B cell (primary cell): Measurements from ENCODE around the gene NT5M. TPM values are rescaled to one million over a fixed set of nuclear protein-coding genes. Genes with fewer than 3 reads are reported as not detected.

Experiments used
- ATAC-seq: fragments of 200-7000 bp; cut with Tn5 transposase; one replicate; pipeline ENCODE4 v1.10.0; 2021; ENCODE audit warnings: low read depth, mild to moderate bottlenecking, moderate number of reproducible peaks, moderate library complexity
- CTCF ChIA-PET: fragments of 350-600 bp; sonication (Branson Sonifier 250); formaldehyde crosslinking; loops from one replicate; lab custom pipeline; 2021; ENCODE audit warnings: antibody characterized with exemption, inconsistent platforms; lab: Charles Lee
- POLR2A ChIA-PET: fragments of 350-600 bp; sonication (Branson Sonifier 250); formaldehyde crosslinking; loops from one replicate; lab custom pipeline; 2021; ENCODE audit warnings: antibody characterized with exemption; lab: Charles Lee
- DNase-seq: peaks from one replicate; pipeline ENCODE4 v3.0.0; 2013
- H2AFZ ChIP-seq: 2 replicates; pipeline ENCODE4 v1.6.1; 2012; ENCODE audit warnings: mild to moderate bottlenecking, low read depth, low read length; ENCODE audit not compliant: insufficient read depth, poor library complexity, severe bottlenecking
- H3K27ac ChIP-seq, 2 donors: 1 replicate in 1 of 2; 2 replicates in 1 of 2; pipeline ENCODE4 v1.5.1; 2012 to 2013; ENCODE audit warnings: low read length in 2 of 2, mild to moderate bottlenecking in 2 of 2, moderate library complexity in 1 of 2
- H3K27me3 ChIP-seq, 4 experiments: fragments of 200-600 bp in 1 of 4; sonication (generic) in 1 of 4; replicated peaks in 1 of 4; 1 replicate in 2 of 4; 2 replicates in 2 of 4; pipeline versions ENCODE4 v1.6.1 to v1.7.0; 2013 to 2016; ENCODE audit warnings: low read length in 3 of 4, mild to moderate bottlenecking in 2 of 4, mixed read lengths in 1 of 4, moderate library complexity in 1 of 4; ENCODE audit not compliant: insufficient read depth in 4 of 4, control insufficient read depth in 3 of 4; ENCODE audit errors: control extremely low read depth in 1 of 4
- H3K36me3 ChIP-seq, 2 experiments: replicated peaks in 1 of 2; 1 replicate in 1 of 2; 2 replicates in 1 of 2; pipeline versions ENCODE4 v1.6.1 to v1.7.1; 2013; ENCODE audit warnings: low read length in 1 of 2; ENCODE audit not compliant: insufficient read depth in 2 of 2, control insufficient read depth in 1 of 2; ENCODE audit errors: control extremely low read depth in 1 of 2, extremely low read depth in 1 of 2
- H3K4me1 ChIP-seq, 2 donors: fragments of 200-600 bp in 1 of 2; sonication (generic) in 1 of 2; 1 replicate in 1 of 2; 2 replicates in 1 of 2; pipeline versions ENCODE4 v1.5.1 to v1.6.1; 2013 to 2017; ENCODE audit warnings: low read length in 2 of 2; ENCODE audit not compliant: control insufficient read depth in 2 of 2, insufficient read depth in 2 of 2
- H3K4me2 ChIP-seq: replicated peaks from 2 replicates; pipeline ENCODE3; 2012; ENCODE audit warnings: mild to moderate bottlenecking, low read depth, low read length; ENCODE audit not compliant: poor library complexity, severe bottlenecking
- H3K4me3 ChIP-seq, 5 experiments: fragments of 200-600 bp in 1 of 5; sonication (generic) in 1 of 5; 1 replicate in 3 of 5; 2 replicates in 2 of 5; pipeline versions ENCODE4 v1.5.1 to v1.7.0; 2011 to 2016; ENCODE audit warnings: low read length in 4 of 5, mild to moderate bottlenecking in 4 of 5, low read depth in 2 of 5, control low read depth in 1 of 5, moderate library complexity in 1 of 5; ENCODE audit not compliant: insufficient read depth in 1 of 5; ENCODE audit errors: control extremely low read depth in 1 of 5, extremely low read depth in 1 of 5
- H3K79me2 ChIP-seq: fragments of 200-600 bp; sonication (generic); one replicate; pipeline ENCODE4 v1.6.0; 2016; ENCODE audit warnings: low read length; ENCODE audit not compliant: control insufficient read depth, insufficient read depth
- H3K9ac ChIP-seq: fragments of 200-600 bp; sonication (generic); 2 replicates; pipeline ENCODE4 v1.6.1; 2017; ENCODE audit warnings: mild to moderate bottlenecking, low read length, moderate library complexity
- H3K9me3 ChIP-seq, 3 donors: one replicate each; pipeline versions ENCODE4 v1.6.1 to v1.7.1; 2013; ENCODE audit warnings: low read length in 2 of 3; ENCODE audit not compliant: control insufficient read depth in 2 of 3, insufficient read depth in 1 of 3; ENCODE audit errors: control extremely low read depth in 1 of 3
- H4K20me1 ChIP-seq: 2 replicates; pipeline ENCODE4 v1.6.0; 2012; ENCODE audit warnings: mild to moderate bottlenecking, low read length; ENCODE audit not compliant: insufficient read depth, control insufficient read depth, poor library complexity, severe bottlenecking
- H3K27ac Mint-ChIP-seq: one replicate; pipeline ENCODE4 v1.8.0; 2021; ENCODE audit warnings: mixed read lengths
- H3K27me3 Mint-ChIP-seq: one replicate; pipeline ENCODE4 v1.8.0; 2021; ENCODE audit warnings: mixed read lengths
- H3K4me1 Mint-ChIP-seq: one replicate; pipeline ENCODE4 v1.8.0; 2021; ENCODE audit warnings: mixed read lengths
- H3K4me3 Mint-ChIP-seq: one replicate; pipeline ENCODE4 v1.8.0; 2021; ENCODE audit warnings: mixed read lengths
- H3K9me3 Mint-ChIP-seq: one replicate; pipeline ENCODE4 v1.8.0; 2022; ENCODE audit warnings: mixed read lengths; ENCODE audit not compliant: insufficient read depth
- EZH2 ChIP-seq: IDR thresholded peaks from 2 replicates; pipeline ENCODE4 v1.6.1; 2012; ENCODE audit warnings: borderline replicate concordance, low read depth, mild to moderate bottlenecking, moderate library complexity, low read length; ENCODE audit not compliant: insufficient read depth, poor library complexity, severe bottlenecking
- WGBS: methylation state at CpG from one replicate; pipeline ENCODE4 v1.1.5; 2013; ENCODE audit warnings: missing lambda C conversion rate; ENCODE audit not compliant: insufficient coverage; 5-methylcytosine and 5-hydroxymethylcytosine counted together
- intact Hi-C: fragments of 100-400 bp; cut with micrococcal nuclease; formaldehyde crosslinking; loops from one replicate; pipeline ENCODE4 v1.10.0; 2022
- polyA plus RNA-seq: library from polyadenylated mRNA; depleted of rRNA; stranded (reverse); fragments of >200 nt; gene quantifications from 2 replicates; pipeline ENCODE4 v1.2.3, GENCODE V29; 2012
- total RNA-seq, 2 donors: library from RNA; stranded (reverse); fragments of 120-200 nt in 1 of 2; gene quantifications; 1 replicate in 1 of 2; 2 replicates in 1 of 2; pipeline versions ENCODE4 v1.2.3 to v1.2.4, GENCODE V29; 2013 to 2022
- TF ChIP-seq, protein P1 (sequence below): fragments of 200-600 bp; IDR thresholded peaks from one replicate; pipeline ENCODE4 v1.8.0; 2022; ENCODE audit warnings: antibody characterized with exemption, mild to moderate bottlenecking

Gene NT5M
- total and polyA plus RNA-seq, 2 donors (not counting 1 experiment from before 2014, with no cell fraction given), result 0.40 to 0.47 TPM

DNA sequence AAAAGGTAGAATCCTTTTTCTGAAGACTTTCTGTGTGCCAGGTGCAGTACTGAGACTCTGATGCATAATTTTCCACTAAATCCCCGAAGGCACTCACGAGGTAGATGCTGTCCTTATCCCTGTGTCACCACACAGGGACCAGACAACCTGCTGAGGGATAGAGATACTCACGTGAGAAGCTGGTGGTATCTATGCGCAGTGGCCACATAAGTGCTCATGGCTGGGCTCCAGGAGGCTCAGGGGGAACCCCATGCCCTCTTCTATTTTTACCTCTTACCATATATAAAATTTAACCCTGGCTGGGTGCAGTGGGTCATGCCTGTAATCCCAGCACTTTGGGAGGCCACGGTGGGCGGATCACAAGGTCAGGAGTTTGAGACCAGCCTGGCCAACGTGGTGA is 38.3 kb downstream of the NT5M start:
- ChIA-PET POLR2A (no interaction called here), CTCF (no interaction called here)
- no peaks in the 10 kb centered on the region for H3K36me3 ChIP-seq
- no peak overlapping the region for H3K4me3 ChIP-seq
- DNase-seq, result no peak
- no peaks in the 10 kb centered on the region for H3K4me1 ChIP-seq
- no peak overlapping the region for H3K4me3 Mint-ChIP-seq
- no peak overlapping the region for H2AFZ ChIP-seq
- no peak for TF ChIP-seq EZH2
- TF ChIP-seq, protein P1, sequence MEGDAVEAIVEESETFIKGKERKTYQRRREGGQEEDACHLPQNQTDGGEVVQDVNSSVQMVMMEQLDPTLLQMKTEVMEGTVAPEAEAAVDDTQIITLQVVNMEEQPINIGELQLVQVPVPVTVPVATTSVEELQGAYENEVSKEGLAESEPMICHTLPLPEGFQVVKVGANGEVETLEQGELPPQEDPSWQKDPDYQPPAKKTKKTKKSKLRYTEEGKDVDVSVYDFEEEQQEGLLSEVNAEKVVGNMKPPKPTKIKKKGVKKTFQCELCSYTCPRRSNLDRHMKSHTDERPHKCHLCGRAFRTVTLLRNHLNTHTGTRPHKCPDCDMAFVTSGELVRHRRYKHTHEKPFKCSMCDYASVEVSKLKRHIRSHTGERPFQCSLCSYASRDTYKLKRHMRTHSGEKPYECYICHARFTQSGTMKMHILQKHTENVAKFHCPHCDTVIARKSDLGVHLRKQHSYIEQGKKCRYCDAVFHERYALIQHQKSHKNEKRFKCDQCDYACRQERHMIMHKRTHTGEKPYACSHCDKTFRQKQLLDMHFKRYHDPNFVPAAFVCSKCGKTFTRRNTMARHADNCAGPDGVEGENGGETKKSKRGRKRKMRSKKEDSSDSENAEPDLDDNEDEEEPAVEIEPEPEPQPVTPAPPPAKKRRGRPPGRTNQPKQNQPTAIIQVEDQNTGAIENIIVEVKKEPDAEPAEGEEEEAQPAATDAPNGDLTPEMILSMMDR, result no peak
- no peaks in the 10 kb centered on the region for H3K4me1 Mint-ChIP-seq
- no peaks in the 10 kb centered on the region for H3K79me2 ChIP-seq
- H3K9ac ChIP-seq, result no peak overlapping the region
- no peaks in the 10 kb centered on the region for H3K27me3 ChIP-seq
- H3K27ac Mint-ChIP-seq, result no peak overlapping the region
- no peaks in the 10 kb centered on the region for H3K27me3 Mint-ChIP-seq
- WGBS, result 81% methylated on average over 5 of the region's 7 CpGs
- no peak for ATAC-seq
- intact Hi-C loops, result no loop called here
- H3K27ac ChIP-seq, result no peak overlapping the region
- H3K9me3 ChIP-seq, result no peaks in the 10 kb centered on the region
- H3K4me2 ChIP-seq, result no peak overlapping the region
- no peaks in the 10 kb centered on the region for H4K20me1 ChIP-seq
- no peaks in the 10 kb centered on the region for H3K9me3 Mint-ChIP-seq

DNA sequence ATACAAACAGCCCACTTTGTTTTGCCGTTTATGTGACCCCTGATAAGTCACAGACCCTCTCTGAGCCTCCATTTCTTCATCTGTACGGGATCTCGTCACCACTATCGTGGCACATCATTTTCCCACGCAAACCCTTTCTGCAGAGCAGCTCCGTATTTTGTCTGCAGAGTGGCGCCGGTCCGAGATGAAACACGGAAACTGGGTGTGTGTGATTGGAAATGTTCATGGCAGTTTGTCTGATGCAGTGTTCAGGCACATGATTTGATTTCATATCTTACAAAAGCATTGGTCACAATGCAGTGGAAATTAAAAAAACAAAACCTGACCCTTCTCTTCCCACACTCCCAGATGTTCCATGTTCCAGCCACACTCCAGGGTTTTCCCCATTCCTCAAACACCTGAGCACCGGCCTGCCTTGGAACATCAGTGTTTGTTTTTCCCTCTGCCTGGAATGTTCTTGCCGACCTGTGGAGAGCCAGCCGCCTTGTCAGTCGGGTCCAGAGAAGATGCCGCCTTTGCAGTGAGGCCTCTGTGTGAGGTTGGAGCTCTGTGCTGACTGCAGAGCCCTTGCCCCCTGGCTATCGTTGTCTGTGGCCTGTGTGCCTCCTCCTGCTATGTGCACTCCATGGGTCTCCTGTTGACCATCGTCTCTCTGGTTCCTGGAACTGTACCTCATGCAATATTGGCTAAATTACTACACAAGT is 39.2 kb downstream of the NT5M start:
- ChIA-PET CTCF (no interaction called here), POLR2A (no interaction called here)
- H3K4me1 ChIP-seq, result no peaks in the 10 kb centered on the region
- no peaks in the 10 kb centered on the region for H4K20me1 ChIP-seq
- TF ChIP-seq, protein P1, result no peak
- TF ChIP-seq EZH2, result no peak
- Mint-ChIP-seq H3K27me3 (no peaks in the 10 kb centered on the region), H3K4me3 (no peak overlapping the region), H3K27ac (no peak overlapping the region), H3K4me1 (no peaks in the 10 kb centered on the region), H3K9me3 (no peaks in the 10 kb centered on the region)
- H3K4me3 ChIP-seq, result no peak overlapping the region
- no peak for DNase-seq
- H3K9ac ChIP-seq, result no peak overlapping the region
- WGBS, result 95% methylated on average over 11 of the region's 17 CpGs
- H3K9me3 ChIP-seq, result no peaks in the 10 kb centered on the region
- no peak overlapping the region for H3K27ac ChIP-seq
- intact Hi-C loops, result no loop called here
- H3K27me3 ChIP-seq, result no peaks in the 10 kb centered on the region
- no peak for ATAC-seq
- H3K4me2 ChIP-seq, result no peak overlapping the region
- H3K79me2 ChIP-seq, result no peaks in the 10 kb centered on the region
- H3K36me3 ChIP-seq, result no peaks in the 10 kb centered on the region
- H2AFZ ChIP-seq, result no peak overlapping the region
